Heart left ventricle (tissue), 16 donors: ENCODE data around the gene ULK1. TPM values are rescaled to one million over a fixed set of nuclear protein-coding genes. Genes with fewer than 3 reads are reported as not detected.
A peak's percentile ranks its signal among the peaks of the same experiment; 100 is the strongest.

Experiments used
- ATAC-seq, 4 donors: fragments of 200-7000 bp; cut with Tn5 transposase; one replicate each; pipeline ENCODE4 v1.9.1; 2020 to 2022; ENCODE audit warnings: moderate library complexity in 4 of 4, mild to moderate bottlenecking in 3 of 4, moderate number of reproducible peaks in 1 of 4
- DNase-seq, 5 donors: peaks; one replicate each; pipeline ENCODE4 v3.0.0-alpha.2; 2020
- H3K27ac ChIP-seq, 12 donors: fragments of 200-600 bp; sonication (generic) in 4 of 12; one replicate each; pipeline versions ENCODE4 v1.5.0 to v1.8.0; 2016 to 2022; ENCODE audit warnings: mild to moderate bottlenecking in 2 of 12
- H3K27me3 ChIP-seq, 9 donors: fragments of 200-600 bp; sonication (generic) in 2 of 9; one replicate each; pipeline versions ENCODE4 v1.5.1 to v1.8.0; 2016 to 2022; ENCODE audit warnings: mild to moderate bottlenecking in 3 of 9
- H3K36me3 ChIP-seq, 9 donors: fragments of 200-600 bp; sonication (generic) in 2 of 9; one replicate each; pipeline versions ENCODE4 v1.5.0 to v1.8.0; 2018 to 2022; ENCODE audit warnings: mild to moderate bottlenecking in 2 of 9
- H3K4me1 ChIP-seq, 12 donors: fragments of 200-600 bp; sonication (generic) in 4 of 12; one replicate each; pipeline versions ENCODE4 v1.5.0 to v1.8.0; 2016 to 2022; ENCODE audit warnings: mild to moderate bottlenecking in 3 of 12
- H3K4me3 ChIP-seq, 12 donors: fragments of 200-600 bp; sonication (generic) in 4 of 12; one replicate each; pipeline versions ENCODE4 v1.5.0 to v1.8.0; 2017 to 2022; ENCODE audit warnings: mild to moderate bottlenecking in 9 of 12, moderate library complexity in 4 of 12
- H3K9me3 ChIP-seq, 12 donors: fragments of 200-600 bp; sonication (generic) in 4 of 12; one replicate each; pipeline versions ENCODE4 v1.5.0 to v1.8.0; 2016 to 2022; ENCODE audit warnings: mild to moderate bottlenecking in 1 of 12
- CTCF ChIP-seq, 12 donors: fragments of 200-600 bp; sonication (generic) in 4 of 12; IDR thresholded peaks; one replicate each; pipeline versions ENCODE4 v1.5.0 to v1.8.0; 2018 to 2022; ENCODE audit warnings: antibody characterized with exemption in 12 of 12, mild to moderate bottlenecking in 5 of 12
- POLR2A ChIP-seq, 2 donors: fragments of 450-650 bp; IDR thresholded peaks; one replicate each; pipeline ENCODE4 v1.6.1; 2017; ENCODE audit warnings: antibody characterized with exemption in 2 of 2, mild to moderate bottlenecking in 2 of 2, moderate library complexity in 2 of 2
- WGBS, 4 donors: extraction: QIAGEN DNeasy Blood & Tissue Kit in 2 of 4; methylation state at CpG; one replicate each; pipeline versions ENCODE4 v1.1.5 to v1.1.7; 2013 to 2018; 5-methylcytosine and 5-hydroxymethylcytosine counted together
- intact Hi-C, 10 donors: fragments of 100-400 bp; cut with DNase I; formaldehyde crosslinking; loops; one replicate each; pipeline versions ENCODE4 v1.11.1 to v1.14.2; 2022
- polyA plus RNA-seq, 2 donors: library from polyadenylated mRNA; stranded (reverse); fragments of 200-250 nt; gene quantifications; one replicate each; pipeline ENCODE4 v1.2.3, GENCODE V29; 2013
- total RNA-seq, 9 donors: library from RNA; depleted of rRNA in 2 of 9; stranded (reverse); fragments of >200 nt in 2 of 9; fragmentation: NEBNext Ultra II Directional in 3 of 9; extraction: Animal tissue kit (Norgen Biotek cat#: 25700) in 3 of 9; gene quantifications; one replicate each; pipeline versions ENCODE4 v1.1.0 to v1.2.4, GENCODE V29; 2016 to 2023
- donor health status: ischemic (EF 13 %, LVEDD 7.1; RV severe dilation, severe dysfunction).
- donor health status: healthy with polysubstance abuse.
- donor health status: DM: no; HTN: yes; CAD: no.
- donor health status: DM: no; HTN: no; CAD: no.
- donor health status: ischemic (EF 25% LVEDD 6.9; RV normal size, moderate dysfunction).
- donor health status: ischemic (EF 25% LVEDD 5.7; RV mildly dilated, moderate dysfunction).
- donor health status: healthy.
- donor health status: DM: yes; HTN: yes; CAD: no.
- donor health status: ischemic (EF 35%, LVEDD 5.7; RV mildly dilated, moderate dysfunction).
- donor health status: nonischemic (EF 11% LVEDD 7.7; RV severe dilation, severe dysfunction).
- donor health status: DM: yes; HTN: yes; CAD: no.
- donor health status: PGD.
- donor health status: ischemic (EF 29% LVEDD 5.4; RV normal size, mild dysfunction).
- donor health status: nonischemic (EF 23%, LVEDD 6.1; RV moderate dilation, normal function).

ULK1 gene
- total and polyA plus RNA-seq, 11 donors: 21.9 to 56.0 (median 41.8) TPM

DNA sequence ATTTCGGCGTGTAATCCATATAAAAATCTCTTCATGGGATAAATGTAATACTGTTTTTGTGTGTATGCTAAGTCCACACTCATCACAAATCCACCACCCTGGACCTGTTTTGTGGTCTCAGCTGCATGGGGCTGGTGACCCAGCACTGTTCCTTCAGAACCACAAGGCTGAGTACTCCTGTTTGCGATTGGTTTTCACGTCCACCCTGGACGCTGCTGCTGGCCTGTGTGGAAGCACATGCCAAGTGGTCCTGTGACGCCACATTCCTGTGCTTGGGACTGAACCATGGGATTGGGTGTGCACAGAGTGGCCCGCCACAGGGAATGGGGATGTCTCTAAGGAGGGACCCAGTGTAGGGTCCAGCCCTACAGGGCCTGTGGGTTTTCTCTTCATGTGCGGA lies 39.0 kb downstream of the ULK1 start:
- Histone ChIP-seq H3K27ac (no peak overlapping the region), H3K27me3 (no peaks in the 10 kb centered on the region), H3K4me3 (no peak overlapping the region), H3K36me3 (peaks cover 0 to 62% (median 44%) of the 10 kb centered on the region in 9 donors), H3K9me3 (no peaks in the 10 kb centered on the region), H3K4me1 (peaks cover 0 to 22% (median 8%) of the 10 kb centered on the region in 12 donors)
- 92 to 97% (median 94%) methylated on average over 7 to 8 of the region's 8 CpGs for WGBS, 4 donors
- TF ChIP-seq POLR2A (IDR thresholded peaks at IDR 0.05) (no peak), CTCF (IDR thresholded peaks at IDR 0.05) (no peak)
- intact Hi-C loops: loop anchor here in 1 of 10 donors (5.0 kb wide), 1 partner anchor 41 kb away; the partner anchor contains the start of gene ULK1
- ATAC-seq: no peak
- DNase-seq: peak in 1 of 5 donors; percentile 7

GRCh38 chr12:131934535-131934934 lies 40.1 kb downstream of the ULK1 start:
- no peak overlapping the region for H3K27ac ChIP-seq
- no peak overlapping the region for H3K4me3 ChIP-seq
- peaks cover 0 to 71% (median 50%) of the 10 kb centered on the region in 9 donors for H3K36me3 ChIP-seq
- ATAC-seq (no peak), DNase-seq (peak in 1 of 5 donors; percentile 7)
- WGBS, 4 donors: 85 to 90% (median 89%) methylated on average over 11 of the region's 11 CpGs
- H3K27me3 ChIP-seq: no peaks in the 10 kb centered on the region
- peaks cover 0 to 16% (median 8%) of the 10 kb centered on the region in 12 donors for H3K4me1 ChIP-seq
- no peak for TF ChIP-seq CTCF (IDR thresholded peaks at IDR 0.05)
- TF ChIP-seq POLR2A (IDR thresholded peaks at IDR 0.05): no peak
- intact Hi-C loops: loop anchor here in 1 of 10 donors (5.0 kb wide), 1 partner anchor 42 kb away; the partner anchor contains the start of gene ULK1
- H3K9me3 ChIP-seq: no peaks in the 10 kb centered on the region

GRCh38 chr12:131938082-131938481 lies 43.7 kb downstream of the ULK1 start:
- intact Hi-C loops: no loop called here
- Histone ChIP-seq H3K27ac (no peak overlapping the region), H3K27me3 (no peaks in the 10 kb centered on the region), H3K4me3 (no peak overlapping the region), H3K4me1 (no peaks in the 10 kb centered on the region), H3K9me3 (no peaks in the 10 kb centered on the region), H3K36me3 (peaks cover 0 to 88% (median 61%) of the 10 kb centered on the region in 9 donors)
- DNase-seq: no peak
- no peak for ATAC-seq
- WGBS, 4 donors: 80 to 94% (median 90%) methylated on average over 7 of the region's 7 CpGs
- no peak for TF ChIP-seq CTCF (IDR thresholded peaks at IDR 0.05)
- no peak for TF ChIP-seq POLR2A (IDR thresholded peaks at IDR 0.05)

DNA sequence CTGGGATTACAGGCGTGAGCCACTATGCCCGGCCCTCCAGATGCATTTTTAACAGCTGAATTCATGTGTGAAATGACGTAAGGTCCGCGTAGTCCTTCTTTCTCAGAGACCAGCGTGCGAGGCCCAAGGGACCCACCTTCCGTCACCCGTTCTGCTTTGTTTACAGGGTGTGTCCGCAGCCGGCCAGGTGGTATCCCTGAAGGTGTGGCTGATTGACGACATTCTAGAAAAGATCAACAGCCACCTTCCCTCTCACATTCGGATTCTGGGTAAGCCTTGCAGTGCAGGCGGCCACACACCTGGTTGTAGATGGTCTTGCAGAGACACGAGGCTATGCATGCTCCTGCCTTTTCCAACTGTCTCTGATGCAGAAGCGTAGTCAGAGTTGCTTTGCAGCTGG lies 44.6 kb downstream of the ULK1 start:
- no peak for ATAC-seq
- Histone ChIP-seq H3K27me3 (no peaks in the 10 kb centered on the region), H3K4me3 (no peak overlapping the region), H3K9me3 (no peaks in the 10 kb centered on the region), H3K36me3 (peaks cover 0 to 88% (median 61%) of the 10 kb centered on the region in 9 donors), H3K27ac (no peak overlapping the region), H3K4me1 (no peaks in the 10 kb centered on the region)
- DNase-seq: peak in 1 of 5 donors; percentile 5
- WGBS, 4 donors: 94 to 96% (median 95%) methylated on average over 16 of the region's 16 CpGs
- intact Hi-C loops: no loop called here
- TF ChIP-seq POLR2A (IDR thresholded peaks at IDR 0.05): no peak
- no peak for TF ChIP-seq CTCF (IDR thresholded peaks at IDR 0.05)
